IPS-NIHi11 (cell line): ENCODE results near the gene TAS2R14.
A peak's percentile ranks its signal among the peaks of the same experiment; 100 is the strongest.

Experiments used
- DNase-seq: peaks from one replicate; pipeline ENCODE4 v3.0.0; 2012; ENCODE audit warnings: mixed read lengths, low spot score

TAS2R14 gene, protein sequence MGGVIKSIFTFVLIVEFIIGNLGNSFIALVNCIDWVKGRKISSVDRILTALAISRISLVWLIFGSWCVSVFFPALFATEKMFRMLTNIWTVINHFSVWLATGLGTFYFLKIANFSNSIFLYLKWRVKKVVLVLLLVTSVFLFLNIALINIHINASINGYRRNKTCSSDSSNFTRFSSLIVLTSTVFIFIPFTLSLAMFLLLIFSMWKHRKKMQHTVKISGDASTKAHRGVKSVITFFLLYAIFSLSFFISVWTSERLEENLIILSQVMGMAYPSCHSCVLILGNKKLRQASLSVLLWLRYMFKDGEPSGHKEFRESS

DNA sequence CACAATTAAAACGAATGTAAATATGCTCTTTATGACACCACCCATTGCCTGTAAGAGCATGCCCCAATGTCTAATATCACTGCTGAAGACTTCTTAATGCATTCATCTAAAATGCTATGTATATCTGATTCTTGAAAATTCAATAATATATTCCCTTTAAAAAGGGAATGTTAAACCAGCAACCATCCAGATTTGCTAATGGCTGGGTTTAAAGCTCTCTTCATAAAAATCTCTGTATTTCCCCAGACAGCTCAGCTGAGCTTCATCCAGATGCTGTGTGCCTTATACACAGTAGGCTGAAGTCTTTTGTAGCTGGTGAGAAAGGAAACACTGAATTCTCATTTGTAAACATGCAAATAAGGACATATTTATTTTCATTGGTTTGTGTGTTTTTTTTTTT lies at the start of gene TAS2R14:
Gene TAS2R14, minus strand, starts transcription at position 101 of the 400 bp plus-strand sequence. Its CDS starts 56 bp downstream, at position 45.
- DNase-seq = no peak

DNA sequence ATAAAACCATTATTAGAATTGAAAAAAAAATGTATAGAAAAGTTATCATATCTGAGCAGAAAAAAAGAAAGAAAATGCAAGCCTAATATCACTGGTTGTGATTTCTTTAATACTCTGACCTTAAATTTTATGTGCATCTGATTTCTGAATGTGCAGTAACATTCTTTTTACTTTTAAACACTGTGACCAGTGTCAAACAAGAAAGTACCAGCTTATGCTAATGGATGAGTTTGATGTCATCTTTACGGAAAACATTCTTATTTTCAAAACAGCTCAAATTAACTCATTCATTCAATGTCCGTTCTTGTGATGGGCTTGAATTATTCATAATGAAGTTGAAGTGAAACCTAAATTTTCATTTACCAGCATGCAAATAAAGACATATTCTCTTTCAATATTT lies 47.7 kb upstream of the TAS2R14 start, which contains the start of gene TAS2R50:
Gene TAS2R50, minus strand, starts transcription at position 101 of the 400 bp plus-strand sequence. Its CDS starts 52 bp downstream, at position 49.
- no peak for DNase-seq

DNA sequence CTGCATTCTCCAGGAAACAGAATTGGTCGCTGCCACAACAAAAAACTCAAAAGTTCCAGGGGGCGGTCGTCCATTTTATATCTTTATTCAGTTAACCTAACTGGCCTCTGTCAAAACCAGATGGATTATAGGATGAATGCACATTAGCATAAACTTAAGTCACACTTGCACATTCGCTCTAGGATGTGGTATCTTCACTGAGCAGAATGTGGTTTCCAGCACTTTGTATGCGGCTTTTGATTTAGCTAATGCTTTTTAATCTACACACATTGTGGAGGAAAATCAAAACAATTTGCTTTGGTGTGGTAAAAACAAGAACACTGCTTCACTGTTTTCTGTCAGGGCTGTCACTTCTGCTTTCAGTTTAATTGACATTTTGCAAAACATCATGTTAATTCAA lies 43.2 kb upstream of the TAS2R14 start:
- DNase-seq = no peak

DNA sequence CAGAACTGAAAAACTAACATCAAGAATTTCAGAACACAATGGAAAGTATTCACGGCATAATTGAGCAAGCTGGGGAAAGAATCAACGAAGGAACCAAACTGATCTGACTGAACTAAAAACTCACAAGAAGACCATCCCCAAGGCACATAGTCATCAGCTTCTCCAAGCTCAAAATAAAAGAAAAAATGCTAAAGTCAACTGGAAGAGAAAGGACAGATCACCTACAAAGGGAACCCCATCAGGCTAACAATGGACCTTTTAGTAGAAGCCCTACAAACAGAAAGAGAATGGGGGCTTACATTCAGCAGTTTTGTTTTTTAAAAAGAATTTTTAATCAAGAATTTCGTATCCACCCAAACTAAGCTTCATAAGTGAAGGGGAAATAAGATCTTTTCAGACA lies 35.9 kb upstream of the TAS2R14 start:
- DNase-seq = no peak

- no peak for DNase-seq
These were observed 29.8 kb upstream of the TAS2R14 start for GRCh38 chr12:10968765-10969456.

DNA sequence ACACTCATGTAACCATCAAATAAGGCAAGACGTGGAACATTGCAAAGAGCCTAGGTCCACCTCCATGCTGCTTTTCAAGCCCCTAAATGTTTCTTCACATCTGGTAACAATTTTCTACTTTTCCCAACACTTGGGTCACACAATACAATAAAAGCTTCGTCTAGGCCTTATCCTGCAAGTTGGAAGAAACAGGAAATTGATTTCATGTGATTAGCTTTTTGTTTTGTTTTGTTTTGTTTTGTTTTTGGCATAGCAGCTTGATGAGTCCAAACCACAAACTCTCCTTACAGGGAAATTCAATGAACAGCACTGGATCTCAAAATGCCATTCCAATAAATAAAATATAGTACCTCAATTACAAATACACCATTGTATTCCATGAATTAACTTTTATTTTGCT lies 28.3 kb upstream of the TAS2R14 start:
- DNase-seq = no peak

DNA sequence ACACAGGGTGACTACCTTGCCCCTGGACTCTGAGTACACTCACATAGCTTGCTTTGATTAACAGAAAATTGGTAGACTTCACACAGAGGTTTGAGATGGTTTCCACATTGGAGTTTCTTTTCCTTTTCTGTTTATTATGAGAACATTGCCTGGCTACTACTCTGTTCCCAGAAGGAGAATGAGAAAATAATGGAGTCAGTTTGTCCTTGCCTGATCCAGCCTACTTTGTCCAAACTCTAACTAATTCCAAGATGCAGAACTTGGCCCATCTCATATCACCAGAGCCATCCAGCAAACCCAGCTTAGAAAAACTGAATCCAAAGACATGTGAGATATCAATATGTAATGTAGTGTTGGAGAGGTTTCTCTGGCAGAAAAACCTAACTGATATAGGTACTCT lies 27.3 kb upstream of the TAS2R14 start:
- no peak for DNase-seq

- DNase-seq = no peak
These were observed 26.4 kb upstream of the TAS2R14 start for GRCh38 chr12:10965476-10965875.

GRCh38 chr12:10960211-10960610 lies 21.1 kb upstream of the TAS2R14 start:
- DNase-seq = no peak

GRCh38 chr12:10959804-10960203 lies 20.7 kb upstream of the TAS2R14 start:
- DNase-seq = no peak

- DNase-seq = no peak
These were observed 18.7 kb upstream of the TAS2R14 start for GRCh38 chr12:10957741-10958140.

DNA sequence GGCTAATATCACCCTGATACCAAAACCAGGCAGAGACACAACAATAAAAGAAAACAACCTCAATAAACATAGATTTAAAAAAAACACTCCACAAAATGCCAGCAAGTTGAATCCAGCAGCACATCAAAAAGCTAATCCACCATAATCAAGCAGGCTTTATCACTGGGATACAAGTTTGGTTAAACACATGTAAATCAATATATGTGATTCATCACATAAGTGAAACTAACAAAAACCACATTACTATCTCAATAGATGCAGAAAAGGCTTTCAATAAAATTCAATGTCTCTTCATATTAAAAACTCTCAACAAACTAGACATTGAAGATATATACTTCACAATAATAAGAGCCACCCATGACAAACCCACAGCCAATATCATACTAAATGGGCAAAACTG lies 17.0 kb upstream of the TAS2R14 start:
- DNase-seq = no peak

- no peak for DNase-seq
These were observed 13.6 kb upstream of the TAS2R14 start for GRCh38 chr12:10952645-10953044.

GRCh38 chr12:10943167-10943566 lies 4.1 kb upstream of the TAS2R14 start:
- DNase-seq = no peak

DNA sequence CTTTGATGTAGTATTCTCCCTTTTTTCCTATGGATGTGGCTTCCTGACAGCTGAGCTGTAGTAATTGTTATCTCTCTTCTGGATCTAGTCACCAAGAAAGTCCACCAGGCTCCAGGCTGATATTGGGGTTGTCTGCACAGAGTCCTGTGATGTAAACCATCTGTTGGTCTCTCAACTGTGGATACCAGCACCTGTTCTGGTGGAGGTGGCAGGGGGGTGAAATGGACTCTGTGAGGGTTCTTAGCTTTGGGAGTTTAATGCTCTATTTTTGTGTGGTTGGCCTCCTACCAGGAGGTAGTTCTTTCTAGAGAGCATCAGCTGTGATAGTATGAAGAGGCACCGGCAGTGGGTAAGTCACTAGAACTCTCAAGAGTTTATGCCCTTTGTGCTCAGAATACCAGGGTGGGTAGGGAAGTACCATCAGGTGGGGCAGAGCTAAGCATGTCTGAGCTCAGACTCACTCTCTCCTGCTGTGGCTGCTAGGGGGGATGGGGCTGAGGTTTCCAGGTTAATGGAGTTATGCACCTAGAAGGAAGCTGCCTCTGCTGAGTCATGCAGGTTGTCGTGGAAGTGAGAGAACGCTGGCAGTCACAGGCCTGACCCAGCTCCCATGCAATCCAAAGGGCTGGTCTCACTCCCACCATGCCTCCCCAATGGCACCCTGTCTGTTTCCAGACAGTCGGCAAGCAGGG lies 3.0 kb upstream of the TAS2R14 start:
- DNase-seq = peak; percentile 17

DNA sequence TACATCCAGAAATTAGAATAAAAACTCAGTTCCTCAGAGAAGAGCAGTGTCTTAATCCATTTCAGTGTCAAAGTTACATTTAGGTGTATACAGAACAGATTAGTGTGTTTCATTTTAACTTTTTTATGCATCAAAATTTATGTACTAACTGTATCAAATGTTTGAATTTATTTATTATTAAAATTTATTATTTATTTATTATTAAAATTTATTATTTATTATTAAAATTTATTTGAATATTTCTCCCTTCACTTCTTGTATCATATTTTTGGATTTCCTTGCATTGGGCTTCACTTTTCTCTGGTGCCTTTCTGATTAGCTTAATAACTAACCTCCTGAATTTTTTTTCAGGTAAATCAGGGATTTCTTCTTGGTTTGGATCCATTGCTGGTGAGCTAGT lies 2.3 kb upstream of the TAS2R14 start:
- no peak for DNase-seq

DNA sequence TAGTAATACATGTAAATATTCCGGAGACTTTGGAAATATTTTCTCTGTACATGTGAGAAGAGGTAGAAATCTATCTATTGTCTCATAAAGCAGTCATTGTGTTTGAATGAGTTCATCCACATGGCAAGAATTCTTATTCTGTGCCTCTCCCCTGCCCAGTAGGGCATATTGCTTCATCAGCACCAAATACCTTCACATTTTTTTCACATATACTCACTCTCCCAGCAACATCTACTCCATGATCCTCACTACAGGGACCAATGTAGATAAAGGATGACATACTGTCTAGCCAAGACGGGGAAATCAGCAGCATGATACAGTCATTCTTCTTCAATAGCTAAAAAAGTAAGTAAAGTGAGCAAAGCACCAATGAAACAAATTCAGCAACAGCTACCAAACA lies 1.3 kb upstream of the TAS2R14 start:
- DNase-seq = no peak

DNA sequence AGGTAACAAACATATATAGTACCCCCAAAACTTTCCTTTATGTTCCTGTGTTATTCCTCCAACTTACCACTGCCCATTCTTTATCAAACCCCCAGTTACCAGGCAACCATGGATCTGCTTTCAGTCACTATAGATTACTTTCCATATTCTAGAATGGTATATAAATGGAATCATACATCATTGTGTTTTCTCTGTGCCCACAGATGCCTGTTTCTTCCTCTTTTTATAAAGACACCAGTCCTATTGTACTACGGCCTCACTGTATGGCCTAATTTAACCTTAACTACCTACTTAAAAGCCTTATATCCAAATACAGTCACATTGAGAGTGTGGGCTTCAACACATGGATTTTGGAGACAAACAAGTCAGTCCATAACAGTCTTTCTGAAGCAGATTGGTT lies 2.6 kb downstream of the TAS2R14 start:
- DNase-seq = no peak

GRCh38 chr12:10928746-10929286 lies 10.2 kb downstream of the TAS2R14 start, which contains the start of gene PRH2:
PRH2 (plus strand) TSS chr12:10929236; CDS start chr12:10929274, 38 bp downstream.
- DNase-seq = no peak

GRCh38 chr12:10926269-10926668 lies 12.8 kb downstream of the TAS2R14 start:
- no peak for DNase-seq

DNA sequence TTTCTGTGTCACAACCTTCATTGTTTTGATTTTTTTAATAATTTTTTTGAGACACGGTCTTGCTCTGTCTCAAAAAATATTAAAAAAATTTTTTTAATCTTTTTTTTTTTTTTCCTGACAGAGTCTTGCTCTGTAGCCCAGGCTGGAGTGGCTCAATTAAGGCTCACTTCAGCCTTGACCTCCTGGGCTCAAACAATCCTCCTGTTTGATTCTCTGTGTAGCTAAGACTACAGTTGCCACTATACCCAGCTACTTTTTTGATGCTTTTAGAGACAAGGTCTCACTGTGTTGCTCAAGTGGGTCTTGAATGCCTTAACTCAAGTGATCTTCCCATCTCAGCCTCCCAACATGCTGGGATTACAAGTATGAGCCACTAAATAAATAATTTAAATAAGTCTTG lies 19.3 kb downstream of the TAS2R14 start:
- DNase-seq = no peak

- DNase-seq = no peak
These were observed 28.7 kb downstream of the TAS2R14 start for GRCh38 chr12:10910380-10910779.

GRCh38 chr12:10909462-10909861 lies 29.6 kb downstream of the TAS2R14 start, which contains the start of gene TAS2R13:
TAS2R13 (minus strand) TSS chr12:10909562; CDS start chr12:10909298, 264 bp downstream.
- no peak for DNase-seq
